HG03354 (cell line): ENCODE measurements around the gene HERC2.

ENCODE experiments used
- ATAC-seq: cut with Tn5 transposase; IDR thresholded peaks from one replicate; pipeline ENCODE4 v1.9.1; 2021; ENCODE audit warnings: mild to moderate bottlenecking; ENCODE audit not compliant: unreplicated experiment, poor library complexity, severe bottlenecking

Gene HERC2

DNA sequence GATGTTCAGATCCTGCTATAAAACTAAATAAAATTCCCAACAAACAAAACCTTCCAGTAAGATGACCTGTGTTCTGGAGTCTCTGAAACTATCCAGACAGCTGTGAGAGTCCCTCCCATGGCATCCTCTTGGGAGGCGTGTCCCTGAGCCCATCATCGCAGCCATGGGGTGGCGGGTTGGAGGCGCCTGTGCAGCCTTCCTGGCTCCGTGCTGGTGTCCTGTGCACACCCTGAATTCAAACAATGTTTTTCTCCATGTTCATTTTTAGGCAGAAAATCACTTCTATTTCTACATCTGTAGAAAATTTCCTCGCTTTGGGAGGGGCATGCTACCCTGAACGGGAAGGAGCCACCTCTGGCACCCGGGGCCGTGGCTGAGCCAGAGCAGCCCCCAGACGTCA is 203.4 kb downstream of the HERC2 start:
- no peak for ATAC-seq

DNA sequence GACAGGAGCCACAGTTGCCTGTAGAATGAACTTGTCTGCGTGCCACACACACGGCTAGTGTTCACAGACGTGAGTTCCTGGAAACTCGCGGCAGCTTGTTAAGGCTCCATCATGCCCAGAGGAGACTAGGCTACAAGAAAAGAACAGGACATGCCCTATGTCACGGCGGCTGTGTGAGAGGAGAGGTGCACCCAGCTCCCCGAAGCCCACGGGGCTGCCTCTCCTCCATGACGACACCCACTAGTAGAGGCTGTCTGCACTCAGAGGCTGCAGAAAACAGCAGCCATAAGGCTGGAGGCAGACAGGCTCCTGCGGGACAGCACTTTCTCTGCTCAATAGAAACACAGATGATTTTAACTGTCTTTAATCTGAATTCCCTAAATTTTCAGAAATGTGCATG is 203.9 kb downstream of the HERC2 start:
- ATAC-seq: no peak

DNA sequence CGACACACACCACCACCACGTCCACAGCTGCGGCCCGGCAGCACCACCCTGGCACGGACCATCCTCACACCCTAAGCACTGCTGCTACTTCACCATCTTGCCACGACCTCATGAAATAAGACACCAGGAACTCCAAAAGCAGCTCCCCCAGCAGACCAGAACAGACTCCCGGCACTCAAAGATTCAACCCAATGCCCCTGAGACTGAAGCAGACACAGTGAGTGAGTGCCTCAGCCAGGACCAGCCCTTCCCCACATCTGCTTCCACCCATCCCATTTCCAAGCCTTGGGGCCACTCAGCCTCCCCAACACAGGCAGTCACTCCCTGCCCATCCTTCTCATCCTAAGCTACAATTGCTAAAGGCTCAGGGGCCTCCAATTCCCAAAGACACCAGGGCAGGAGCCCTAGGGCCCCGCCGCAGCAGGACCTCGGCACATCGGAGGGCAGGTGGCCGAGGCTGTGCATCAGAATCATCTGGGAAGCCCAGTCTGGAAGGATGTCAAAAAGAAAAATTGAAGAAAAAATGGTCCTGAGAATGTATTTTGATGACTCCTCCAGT is 204.5 kb downstream of the HERC2 start:
- ATAC-seq: no peak

DNA sequence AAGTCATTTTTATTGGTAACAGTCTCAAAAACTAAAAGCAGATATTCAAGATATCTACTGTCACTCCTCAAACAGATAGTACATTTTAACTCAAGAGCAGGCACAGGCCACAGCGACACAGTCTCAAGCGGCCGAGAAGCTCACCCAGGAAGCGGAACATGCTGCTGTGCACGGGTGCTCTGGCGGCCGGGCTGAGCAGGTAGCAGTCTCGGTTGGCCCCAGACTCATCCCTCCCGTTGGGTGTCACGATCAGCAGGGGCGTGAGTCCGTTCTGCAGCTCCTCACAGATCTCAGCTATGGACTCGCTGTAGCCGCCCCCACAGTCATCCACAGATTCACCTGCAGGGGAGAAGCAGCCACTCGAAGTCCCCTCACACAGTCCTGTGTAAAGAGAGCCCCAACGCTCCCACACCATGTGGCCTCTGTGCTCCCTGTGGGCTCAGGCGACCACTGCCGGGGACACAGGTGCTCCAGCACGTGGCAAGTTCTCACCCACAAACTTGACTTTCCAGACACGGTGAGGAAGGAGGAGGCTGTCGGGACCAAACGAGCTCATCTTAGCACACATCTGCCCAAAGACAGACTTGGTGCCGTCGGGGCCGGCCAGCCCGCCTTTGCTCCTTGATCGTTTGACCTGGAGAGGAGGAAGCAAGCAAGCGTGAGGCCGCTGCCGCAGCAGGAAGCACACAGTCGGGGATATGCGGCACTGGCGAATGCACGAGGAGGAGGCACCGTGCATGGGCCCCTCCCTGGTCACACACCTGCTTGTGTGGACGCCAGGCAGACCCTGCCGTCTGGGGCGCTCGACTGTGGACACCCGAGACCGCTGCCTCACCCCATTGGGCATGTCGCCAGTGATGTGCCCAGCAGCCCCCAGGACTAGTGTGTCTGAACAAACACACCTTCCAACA is 205.2 kb downstream of the HERC2 start:
- ATAC-seq: no peak

DNA sequence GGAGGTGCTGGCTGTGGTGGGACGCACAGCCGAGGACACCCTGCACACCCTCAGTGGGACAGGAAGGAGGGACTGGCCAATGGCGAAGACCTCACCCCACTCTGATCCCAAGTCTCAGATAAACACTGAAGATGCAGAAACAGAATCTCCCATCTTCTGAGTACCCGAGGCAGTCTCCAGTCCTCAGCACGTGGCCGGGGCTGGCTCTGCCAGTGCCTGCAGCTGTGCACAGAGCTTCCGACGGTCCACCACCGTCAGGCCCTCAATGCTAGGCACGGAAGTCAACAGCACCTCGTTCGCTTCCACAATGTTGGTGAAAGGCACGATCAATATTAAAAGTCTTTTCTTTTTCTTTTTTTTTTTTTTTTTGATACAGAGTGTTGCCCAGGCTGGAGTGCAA is 206.1 kb downstream of the HERC2 start:
- no peak for ATAC-seq

DNA sequence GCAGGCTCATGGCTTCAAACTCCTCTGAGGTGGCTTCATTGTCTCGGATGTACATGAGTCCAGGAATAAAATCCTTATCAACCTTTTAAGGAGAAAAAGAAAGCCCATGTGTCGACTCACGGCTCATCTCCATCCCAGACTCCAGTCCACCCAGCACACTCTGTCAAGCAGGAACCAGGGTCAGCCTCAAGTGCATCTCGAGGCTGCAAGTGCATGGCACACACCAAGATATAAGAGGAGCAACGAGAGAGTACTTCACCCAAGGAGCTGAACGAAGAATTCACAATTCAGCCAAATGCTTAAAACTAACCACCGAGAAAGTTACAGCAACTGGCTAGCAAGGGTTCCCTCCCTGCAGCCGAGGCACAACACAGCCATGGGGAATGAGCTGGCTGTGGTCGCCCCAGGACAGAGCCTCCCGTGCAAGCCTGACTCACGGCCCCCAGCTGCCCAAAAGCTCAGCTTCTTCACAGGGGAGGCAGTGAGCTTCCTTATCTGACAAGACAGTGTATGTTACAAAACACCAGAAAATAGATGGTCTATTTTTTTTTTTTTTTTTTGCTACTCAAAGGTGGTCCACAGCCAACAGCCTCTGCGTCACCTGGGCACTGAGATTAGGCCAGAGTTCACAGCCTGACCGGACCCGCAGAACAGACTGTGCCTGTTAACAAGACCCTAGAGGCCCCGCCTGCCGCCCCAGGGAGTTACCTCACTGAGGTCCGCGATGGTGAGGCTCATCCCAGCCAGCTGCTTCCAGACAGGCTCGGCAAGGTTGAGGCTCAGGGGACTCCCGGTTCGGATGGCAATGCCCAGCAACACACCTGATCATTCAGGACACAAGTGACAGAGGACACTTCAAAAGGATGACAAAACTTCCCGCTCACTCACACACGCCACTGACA is 207.0 kb downstream of the HERC2 start:
- no peak for ATAC-seq

DNA sequence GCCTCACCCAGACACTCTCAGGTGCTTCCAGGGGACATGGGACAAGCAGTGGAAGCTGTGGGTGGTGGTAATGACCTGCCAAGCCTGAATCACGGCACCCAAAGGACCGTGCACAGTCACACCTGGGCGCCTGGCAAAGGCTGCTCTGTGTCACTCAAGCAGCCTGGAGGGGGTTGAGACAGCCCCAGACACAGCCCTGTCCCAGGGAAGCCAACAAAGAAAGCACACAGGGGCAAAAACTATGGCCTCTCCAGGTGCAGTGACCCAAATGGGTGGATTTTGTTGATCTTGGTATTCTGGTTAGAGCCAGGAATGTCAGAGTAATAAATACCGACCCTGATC is 207.9 kb downstream of the HERC2 start:
- no peak for ATAC-seq

DNA sequence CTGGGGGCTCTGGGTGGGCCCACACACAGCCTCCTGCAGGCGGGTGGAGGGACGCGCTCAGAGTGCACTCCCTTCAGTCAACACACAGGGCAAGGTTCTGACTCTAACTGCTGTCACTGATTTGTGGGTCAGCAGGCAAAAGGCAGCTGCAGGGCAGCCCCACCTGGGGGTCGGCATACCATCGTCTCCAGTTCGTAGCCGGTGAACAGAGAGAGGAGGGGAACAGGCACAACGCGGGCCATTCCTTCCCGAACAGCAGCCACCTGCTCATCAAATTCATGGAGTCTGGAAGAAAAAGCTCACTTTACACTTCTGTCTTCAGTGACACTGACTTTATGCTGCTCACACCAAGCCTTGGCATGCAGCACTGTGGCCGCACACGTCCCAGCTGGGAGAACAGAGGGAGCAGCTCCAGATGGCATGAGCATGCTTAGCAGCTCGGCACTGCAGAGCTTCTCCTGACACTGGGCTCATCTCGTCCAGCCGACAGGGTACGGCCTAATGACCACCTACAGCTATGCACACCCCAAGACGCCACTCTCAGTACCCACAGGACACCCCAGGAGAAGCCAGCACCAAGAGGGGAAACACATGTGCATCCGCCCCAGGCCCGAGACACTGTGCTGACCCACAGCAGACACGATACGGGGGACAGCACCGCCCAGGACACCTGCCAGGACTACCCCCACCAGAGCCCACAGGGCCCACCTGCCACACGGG is 208.4 kb downstream of the HERC2 start:
- no peak for ATAC-seq

DNA sequence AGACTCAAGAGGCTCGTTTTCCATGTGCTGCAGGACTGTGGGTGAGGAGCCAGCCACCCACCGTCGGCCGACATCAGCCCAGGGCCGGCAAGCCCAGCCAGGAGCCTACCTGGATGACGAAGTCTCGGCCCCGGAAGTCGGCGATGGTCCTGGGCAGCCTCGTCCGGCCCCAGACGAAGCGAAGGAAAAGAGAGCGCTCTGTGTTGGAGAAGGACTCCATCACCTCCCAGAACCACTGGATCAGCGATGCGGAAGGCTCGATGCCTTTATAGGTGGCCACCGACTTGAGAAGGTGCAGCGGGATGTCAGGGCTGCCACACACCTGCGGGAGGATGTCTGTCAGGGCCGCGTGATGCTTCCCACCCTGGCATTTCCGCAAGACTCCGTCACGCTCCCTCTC is 209.0 kb downstream of the HERC2 start:
- ATAC-seq: no peak

DNA sequence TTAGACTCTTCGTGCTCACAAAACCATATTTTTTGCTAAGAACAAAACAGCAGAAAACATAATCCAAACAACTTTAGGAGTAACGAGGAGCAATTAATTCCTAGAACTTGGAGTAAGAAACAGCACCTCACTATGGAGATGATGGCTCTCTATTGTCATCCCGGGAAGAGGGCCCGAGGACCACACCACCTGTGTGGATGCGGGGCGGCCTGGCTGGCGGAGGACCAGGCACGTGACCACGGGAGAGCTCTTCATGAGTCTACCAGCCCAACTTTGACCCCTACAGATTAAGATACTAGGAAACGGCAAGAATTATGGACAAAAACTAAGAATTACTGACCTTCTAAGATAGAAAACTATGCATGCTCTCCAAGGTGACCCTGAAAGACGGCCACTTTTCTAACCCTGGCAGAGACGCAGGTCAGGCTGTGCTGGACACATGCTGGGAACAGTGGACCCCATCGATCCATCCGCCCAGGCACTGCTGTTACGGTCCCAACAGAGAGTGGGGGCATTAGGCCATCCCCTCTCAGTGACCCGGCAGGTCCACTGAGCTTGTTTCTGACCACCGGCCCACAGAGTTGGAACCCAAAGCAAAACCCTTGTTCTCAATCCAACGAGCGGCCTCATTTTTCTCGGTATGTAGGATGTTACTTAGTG is 209.7 kb downstream of the HERC2 start:
- no peak for ATAC-seq

DNA sequence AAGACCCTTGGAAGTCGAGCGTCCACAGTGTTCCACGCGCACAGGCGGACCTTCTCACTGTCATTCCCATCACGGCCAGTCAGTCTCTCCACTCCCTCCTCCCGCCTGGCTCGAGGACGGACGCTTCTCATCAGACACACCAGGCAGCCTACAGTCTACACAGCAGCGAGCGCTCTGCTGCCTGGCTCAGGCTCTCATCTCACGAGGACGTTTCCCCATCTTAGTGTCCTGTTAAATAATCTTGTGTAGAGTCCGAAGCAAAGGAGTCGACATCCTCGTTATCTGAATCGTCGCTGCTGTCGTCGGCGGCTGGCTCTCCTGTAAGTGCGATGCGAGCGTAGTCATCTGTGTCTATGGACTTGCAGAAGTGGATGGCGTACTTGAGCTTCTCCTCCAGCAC is 210.4 kb downstream of the HERC2 start:
- ATAC-seq: no peak

DNA sequence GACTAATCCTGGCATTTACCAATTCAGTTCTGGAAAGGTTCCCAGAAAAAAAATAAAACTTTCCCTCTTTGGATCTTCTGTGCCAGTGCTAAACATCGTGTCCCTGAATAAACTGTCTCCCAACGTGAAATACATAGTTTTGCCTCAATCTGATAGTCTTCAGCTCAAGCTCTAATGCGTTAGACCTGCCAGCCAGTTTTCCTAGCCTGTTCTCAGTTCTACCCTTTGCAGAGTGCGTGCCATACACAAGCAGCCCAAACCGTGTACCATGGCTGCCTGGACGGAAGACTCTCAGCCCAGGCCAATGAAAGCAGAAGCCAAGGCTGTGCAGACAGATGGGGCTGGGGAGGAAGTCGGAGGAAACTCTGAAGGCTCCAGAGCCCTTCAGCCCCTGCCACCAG is 211.5 kb downstream of the HERC2 start:
- no peak for ATAC-seq

DNA sequence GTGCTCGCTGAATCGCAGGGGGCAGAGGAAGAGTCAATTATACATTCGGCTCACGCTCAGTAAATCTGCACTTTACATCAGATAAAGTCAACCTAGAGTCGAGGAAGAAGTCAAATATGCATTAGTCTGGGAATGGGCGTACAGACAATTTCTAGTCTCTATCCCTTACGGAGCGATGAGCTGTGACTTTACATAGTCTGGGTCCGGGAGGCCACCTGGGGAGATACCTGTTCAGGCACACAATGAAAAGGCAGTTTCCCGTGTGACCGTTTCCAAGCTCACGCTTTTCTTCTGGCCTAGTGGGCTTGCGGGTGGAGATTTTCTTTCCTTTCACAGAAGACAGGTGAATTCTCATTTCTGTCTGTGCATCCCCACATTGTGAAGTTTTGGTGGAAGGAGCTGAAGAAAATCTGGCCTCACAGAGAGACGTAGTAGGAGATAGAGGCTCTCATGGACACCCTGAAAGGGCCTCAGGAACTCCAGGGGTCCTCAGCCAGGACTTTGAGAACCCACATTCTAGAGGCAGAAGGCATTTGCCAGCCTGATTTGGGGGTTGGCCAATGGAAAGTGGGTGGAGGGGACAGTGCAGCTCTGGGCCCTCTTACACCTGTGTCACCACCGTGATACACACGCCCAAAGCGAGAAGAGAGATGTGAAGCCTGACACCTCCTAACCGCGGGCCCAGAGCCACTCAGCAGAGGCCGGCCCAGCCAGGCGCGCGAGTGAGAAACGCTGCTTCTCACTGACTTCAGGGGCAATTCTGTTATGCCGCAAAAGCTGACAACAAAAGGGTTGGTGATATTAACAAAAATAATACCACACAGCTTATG is 212.1 kb downstream of the HERC2 start:
- no peak for ATAC-seq

DNA sequence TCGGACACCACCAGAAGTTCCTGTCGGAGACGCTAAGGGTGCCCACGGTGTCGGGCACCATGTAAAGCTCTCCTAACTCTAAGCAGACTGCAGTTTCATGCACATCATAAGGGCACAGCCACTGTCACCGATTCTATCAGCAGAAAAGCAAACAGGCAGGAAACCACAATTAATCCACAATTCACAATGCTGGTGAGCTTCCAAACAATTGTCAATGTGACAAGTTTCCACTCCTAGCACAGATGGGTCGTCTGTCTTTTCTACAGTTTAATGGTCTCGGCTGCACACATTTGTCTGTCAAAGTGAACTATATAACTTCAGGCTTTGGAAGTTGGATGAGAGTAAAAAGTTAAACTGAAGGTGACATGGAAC is 214.1 kb downstream of the HERC2 start:
- no peak for ATAC-seq

DNA sequence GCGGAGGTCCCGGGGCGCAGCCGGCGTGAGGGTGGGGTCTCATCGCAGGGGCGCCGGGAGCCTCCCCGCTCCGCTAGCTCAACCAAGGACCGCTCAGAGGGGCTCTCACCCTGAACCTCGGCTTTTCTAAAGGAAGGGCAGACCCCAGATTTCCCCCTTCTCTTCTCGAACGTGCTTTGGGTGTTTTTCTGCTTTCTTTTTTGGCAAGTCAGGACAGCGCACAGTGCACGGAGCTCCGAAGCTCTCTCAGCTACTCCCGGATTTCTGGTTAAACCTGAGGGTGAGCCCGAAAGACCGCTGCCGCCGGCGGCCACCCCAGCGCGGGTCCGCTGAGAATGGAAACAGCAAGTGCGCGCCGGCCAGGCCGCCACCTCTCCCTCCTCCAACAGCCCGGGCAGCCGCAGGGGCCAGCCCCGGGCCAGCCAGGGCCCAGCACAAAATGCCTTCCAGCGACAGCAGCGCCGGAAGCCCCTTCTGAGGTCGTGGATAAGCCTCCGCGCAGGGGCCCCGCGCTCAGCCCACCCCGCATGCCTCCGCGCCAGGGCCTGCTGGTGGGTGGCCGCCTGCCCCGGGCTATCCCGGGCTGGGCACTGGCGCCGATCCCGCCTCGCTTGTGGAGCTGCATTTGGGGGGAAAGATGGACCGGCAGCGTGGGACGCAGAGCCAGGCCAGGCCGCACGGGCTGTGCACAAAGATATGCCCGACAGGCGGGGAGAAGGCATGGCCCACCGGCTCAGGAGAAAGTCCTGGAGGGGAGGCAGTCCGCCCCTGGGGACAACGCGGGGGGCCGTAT is 214.7 kb downstream of the HERC2 start:
- no peak for ATAC-seq

DNA sequence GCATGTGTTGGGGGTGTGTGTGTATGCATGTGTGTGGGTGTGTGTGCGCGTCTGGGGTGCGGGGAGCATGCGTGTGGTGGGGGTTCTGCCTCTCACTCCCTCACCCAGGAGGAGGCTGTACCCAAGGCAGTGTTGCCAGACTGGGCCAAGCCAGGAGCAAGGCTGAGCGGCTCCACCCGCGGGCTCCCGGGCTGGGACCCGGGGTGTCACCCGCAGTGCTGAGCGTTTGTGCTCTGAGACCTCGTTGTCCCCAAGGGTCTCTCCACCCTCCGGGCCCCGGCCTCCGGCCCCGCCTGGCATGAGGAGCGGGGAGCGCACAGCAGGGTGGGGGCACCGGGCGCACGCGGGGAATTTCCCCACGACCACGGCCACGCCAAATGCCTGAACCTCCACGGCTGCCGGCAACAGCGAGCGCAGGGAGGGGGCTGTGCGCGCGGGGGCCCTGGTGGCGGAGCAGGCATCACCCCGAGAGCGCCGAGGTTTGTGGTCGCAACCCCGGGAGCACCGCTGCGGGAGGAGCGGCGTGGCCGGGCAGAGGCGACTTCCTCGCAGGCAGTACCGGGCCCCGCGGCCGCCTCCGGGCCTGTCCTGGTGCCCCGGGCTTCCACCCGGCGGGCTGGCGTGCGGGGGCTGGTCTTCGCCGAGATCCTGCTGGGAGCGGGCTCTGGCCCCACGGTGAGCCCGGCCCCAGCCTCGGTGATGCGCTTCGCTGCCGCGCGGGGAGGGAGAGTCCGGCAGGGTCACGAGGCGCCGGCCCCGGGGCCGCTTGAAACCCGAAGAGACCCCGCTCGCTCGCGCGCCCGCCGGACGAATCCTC is 215.5 kb downstream of the HERC2 start:
- ATAC-seq: no peak

DNA sequence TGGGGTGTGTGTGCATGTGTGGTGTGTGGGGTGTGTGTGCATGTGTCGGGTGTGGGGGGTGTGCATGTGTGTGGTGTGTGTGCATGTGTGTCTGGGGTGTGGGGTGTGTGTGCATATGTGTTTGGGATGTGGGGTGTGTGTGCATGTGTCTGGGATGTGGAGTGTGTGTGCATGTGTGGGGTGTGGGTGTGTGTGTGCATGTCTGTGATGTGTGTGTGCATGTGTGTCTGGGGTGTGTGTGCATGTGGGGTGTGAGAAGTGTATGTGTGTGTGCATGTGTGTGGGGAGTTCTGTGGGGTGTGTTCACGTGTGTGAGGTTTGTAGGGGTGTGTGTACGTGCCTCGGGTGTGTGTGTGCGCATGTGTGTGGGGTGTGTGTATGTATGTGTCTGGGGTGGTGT is 216.2 kb downstream of the HERC2 start:
- ATAC-seq: no peak
